ENCODE measurements around the gene GOSR2.
"Not testable (repeated sequence)": the region's sequence is repeated elsewhere in the genome, so short reads cannot be mapped to it uniquely, and the experiment has no call there.

GOSR2 gene

DNA sequence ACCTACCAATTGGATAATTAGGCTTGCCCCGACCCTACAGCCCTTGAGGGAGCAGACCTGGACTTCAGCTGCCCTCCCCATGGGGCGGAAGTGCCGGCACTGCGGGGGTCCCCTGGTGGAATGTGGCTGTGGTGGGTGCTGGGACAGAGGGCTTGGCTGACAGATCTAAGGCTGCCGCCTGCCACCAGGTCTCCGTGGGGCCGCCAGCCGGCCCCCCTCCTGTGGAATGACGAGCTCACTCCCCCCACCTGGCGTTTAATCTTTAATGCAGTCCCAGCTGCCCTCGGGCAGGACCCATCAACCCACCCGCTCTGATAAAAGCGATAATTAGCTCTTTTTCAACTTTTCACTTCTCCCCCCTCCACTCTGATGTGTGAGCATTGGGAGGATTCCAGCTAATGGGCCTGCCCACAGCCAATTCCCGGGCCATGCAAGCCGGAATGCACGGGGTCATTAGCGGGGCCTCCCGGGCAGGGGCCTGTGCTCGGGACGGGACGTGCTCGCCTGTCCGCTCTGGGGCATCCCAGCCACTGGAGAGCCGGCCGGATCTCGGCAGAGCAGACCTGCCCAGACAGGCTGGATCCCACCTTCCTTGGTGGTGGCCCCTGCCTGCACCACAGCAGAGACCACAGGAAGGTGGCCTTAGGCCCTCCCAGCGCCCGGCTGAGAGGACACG is 28.3 kb upstream of the GOSR2 start:
- DNase-seq = no peak

DNA sequence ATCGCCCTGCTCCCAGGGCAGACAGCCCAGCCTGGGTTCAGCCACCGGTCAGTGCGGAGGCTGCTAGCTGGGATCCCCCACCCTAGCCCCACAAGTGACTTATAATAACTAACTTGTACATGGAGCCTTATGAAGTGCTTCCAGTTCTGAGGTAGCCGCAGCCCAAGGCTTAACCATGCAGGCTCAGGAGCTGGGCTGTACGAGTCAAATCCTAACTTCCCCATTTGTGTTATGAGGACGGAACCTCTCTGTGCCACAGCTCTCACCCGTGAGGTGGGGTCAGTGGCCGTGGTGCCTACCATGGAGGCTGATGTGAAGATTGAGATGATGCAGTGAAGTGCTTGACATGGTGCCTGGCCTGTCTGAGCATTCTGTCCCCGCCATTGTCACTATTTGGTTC is 27.8 kb upstream of the GOSR2 start:
- DNase-seq = no peak

DNA sequence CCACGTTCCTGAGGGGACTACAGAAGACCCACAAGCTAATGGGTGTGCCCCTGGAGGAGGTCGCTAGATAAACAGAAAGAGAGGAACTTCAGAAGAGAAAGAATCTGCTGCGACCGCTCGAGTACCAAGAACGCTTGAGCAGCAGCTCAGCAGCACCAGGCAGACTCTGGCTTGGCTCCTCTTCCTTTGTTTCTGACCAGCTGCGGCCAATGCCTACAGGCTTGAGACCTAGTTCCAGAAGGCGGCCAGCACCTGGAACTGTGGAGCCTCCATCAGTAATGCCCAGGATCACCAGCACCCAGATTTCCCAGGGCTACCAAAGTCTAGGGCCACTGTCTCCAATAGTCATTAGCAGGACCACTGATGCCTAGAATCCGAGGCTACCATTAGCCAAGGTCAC is 26.0 kb upstream of the GOSR2 start:
- no peak for DNase-seq

DNA sequence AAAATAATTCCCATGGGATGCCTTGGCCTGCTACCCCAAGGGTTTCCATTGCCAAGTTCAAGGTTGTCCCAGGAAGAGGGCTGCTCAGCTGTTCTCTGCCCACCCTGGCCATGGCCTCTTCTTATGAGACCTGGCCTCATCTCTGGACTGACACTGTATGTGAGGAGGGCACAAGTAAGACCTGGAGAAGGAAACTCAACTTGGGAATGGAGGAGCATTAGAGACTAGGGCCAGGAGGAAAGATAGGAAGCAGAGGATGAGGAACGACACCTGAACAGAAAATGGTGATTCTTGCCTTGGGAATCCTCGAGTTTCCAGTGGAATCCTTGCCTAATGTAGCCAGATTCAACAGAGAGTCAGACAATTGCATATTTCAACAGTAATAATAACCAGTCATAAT is 24.6 kb upstream of the GOSR2 start:
- DNase-seq = no peak

DNA sequence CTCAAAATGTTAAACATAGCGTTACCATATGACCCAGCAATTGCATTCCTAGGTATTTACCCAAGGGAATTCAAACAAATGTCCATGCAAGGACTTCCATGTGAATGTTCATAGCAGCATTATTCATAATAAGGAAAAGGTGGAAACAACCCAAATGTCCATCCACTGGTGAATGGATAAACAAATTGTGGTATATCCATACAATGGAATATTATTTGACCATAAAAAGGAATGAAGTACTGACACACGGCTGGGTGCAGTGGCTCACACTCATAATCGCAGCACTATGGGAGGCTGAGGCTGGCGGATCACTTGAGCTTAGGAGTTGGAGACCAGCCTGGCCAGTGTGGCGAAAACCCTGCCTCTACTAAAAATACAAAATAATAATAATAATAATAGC is 24.1 kb upstream of the GOSR2 start:
- DNase-seq = no peak

DNA sequence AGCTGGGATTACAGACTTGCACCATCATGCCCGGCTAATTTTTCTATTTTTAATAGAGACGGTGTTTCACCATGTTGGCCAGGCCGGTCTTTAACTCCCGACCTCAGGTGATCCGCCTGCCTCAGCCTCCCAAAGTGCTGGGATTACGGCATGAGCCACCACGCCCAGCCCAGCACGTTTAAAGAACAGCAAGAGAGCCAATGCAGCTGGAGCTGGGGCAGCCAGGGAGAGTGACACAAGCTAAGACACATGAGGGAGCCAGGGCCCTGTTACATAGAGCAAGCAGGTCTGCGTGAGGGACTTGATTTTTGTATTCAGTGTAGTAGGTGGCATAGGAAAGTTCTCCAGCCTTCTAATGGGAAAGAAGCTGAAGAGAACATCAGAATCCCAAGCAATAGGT is 21.7 kb upstream of the GOSR2 start:
- no peak for DNase-seq

DNA sequence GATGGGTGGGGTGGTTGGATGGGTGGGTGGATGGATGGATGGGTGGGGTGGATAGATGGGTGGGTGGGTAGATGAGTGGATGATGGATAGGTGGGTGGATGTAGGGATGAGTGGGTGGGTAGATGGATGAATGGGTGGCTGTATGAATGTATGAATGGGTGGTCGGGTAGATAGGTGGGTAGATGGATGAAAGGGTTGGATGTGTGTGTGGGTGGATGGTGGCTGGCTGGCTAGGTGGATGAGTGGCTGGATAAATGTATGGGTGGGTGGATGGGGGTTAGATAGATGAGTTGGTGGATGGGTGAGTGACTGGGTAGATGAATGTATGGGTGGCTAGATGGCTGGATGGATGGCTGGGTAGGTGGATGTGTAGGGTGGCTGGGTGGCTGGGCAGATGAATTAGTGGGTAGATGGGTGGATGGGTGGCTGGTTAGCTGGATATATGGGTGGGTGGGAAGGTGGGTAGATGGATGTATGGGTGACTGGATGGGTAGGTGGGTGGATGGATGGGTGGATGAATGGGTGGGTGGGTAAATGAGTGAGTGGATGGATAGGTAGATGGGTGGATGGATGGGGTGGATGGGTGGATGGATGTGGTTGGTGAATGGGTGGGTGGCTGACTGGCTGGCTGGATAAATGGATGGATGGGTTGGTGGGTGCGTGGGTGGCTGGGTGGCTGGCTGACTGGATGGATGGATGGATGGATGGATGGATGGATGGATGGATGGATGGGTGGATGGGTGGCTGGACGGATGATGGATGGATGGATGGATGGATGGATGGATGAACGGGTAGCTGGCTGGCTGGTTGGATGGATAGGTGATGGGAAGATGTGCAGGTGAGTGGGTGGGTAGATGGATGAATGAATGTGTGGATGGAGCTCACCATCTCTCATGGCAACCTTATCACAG is 18.9 kb upstream of the GOSR2 start:
- no peak for DNase-seq

DNA sequence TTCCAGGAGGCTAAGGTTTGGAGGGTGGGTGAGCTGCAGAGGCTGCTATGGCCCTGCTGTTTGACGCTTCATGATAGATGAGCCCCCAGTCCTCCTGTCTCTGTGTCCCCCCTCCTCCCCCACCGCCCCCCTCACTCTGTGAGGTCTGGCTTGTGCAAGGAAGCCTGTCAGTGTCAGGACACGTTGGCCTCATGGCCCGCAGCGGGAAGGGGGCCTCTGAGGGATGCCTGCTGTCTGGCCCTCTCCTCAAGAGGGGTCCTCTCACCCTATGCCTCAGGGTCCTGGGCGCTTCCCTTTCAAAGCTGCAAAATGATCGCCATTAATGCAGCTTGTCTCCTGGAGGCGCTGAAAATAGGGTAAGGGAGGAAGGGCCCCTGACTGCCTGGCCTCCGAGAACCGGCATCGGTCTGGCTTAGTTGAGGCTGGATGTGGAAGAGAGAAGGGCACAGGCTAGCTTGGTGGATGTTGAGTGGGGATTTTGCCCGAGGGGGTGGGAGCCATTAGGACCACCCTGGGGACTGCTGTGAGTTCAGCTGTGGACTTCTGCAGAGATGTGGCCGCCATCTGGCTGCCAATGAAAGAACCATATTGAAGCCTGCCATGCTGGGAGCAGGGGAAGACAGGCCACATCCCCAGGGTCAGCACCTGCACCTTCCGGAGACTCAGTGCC is 14.8 kb upstream of the GOSR2 start:
- DNase-seq = no peak

DNA sequence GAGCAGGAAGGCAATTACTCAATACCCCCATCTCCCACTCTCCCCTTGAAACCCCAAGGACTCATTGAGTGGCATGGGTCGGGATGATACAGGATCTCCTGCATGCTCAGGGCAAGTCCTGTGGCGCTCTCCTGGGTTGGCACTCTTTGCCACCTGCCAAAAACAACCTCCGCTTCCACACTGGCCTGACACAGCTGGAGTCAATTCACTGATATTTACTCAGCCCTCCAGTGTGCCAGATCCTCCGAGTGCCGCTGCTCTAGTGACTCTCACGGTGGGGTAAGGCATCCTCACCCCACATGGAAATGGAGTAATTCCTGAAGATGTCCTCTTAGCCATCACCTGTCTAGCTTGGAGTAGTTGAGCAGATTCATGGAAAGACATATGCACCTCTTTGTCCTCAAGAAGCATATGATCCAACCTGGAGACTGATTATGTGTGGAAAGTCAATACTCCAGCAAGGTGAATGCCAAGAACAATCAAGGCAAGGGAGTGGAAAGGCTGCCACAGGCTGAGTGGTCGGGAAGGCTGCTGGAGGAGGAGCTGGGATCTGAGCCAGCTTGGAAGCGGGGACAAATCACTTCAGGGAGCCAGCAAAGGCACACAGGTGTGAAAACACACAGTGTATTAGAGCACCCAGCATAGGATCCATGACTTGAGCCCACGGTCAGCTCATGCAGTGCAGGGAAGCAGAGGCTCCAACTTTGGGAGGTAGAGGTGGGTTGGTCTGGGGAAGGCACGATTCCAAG is 12.6 kb upstream of the GOSR2 start:
- DNase-seq = no peak

DNA sequence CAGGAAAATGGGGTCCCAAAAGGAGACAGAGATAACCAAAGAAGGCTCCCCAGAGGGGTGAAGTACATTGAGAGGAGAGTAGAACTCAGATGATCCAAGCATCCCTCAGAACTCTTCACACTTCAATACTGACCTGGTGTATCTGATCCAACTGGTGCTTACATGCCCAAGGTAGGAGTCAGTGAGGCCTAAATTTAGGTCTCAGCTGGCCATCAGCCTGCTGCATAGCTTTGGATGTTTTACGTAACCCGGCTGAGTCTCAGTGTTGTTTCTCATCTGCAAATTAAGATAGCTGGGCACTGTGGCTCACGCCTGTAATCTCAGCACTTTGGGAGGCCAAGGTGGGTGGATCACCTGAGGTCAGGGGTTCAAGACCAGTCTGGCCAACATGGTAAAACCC is 11.6 kb upstream of the GOSR2 start:
- DNase-seq = no peak

DNA sequence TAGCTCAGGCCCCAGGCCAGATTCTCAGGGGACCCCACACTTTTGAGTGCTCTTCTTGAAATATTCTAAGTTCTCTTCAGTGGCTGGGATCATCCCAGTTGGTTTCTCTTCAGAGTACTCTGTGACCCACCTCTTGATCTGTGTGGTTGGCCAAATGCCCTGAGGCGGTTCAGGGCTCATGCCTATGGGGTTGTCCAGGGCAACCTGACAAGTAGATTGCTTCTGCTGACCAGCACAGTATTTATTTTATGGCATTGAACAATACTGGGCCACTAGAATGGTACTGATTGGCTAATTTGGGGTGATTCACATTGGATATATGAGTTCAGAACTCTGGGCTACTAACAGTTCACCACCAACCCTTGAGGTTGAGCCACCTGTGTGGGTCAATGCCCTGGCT is 7.4 kb upstream of the GOSR2 start:
- no peak for DNase-seq

DNA sequence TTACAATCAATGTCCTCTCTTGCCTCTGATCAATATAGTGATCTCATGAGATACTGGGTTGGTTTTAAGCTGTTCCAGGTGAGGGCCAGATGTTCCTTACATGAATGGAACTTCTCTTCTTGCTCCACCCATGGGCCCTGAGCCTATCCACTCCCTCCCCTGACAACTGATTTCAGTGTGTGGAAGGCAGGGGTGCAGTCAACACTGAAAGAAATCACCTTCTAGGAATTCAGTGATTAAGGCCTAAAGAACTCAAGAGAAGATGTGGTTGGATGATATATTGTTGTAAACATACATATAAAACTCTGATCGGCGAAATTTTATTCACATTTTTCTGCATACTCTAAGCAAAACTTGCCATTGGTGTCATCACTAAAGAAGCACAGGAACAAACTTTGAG is 6.7 kb upstream of the GOSR2 start:
- no peak for DNase-seq

DNA sequence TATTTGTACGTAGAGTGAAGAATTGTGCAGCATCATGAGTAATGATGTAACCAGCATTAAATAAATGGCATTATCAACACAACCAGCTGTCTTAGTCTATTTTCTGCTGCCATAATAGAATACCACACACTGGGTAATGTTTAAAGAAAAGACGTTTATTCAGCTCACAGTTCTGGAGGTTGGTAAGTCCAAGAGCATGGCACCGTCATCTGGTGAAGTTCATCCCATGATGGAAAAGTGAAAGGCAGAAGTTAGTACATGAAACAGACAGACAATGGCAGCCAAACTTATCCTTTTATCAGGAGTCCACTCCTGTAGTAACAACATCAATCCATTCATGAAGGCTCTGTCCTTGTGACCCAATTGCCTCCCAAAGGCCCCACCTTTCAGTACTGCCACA is 6.3 kb upstream of the GOSR2 start:
- no peak for DNase-seq

DNA sequence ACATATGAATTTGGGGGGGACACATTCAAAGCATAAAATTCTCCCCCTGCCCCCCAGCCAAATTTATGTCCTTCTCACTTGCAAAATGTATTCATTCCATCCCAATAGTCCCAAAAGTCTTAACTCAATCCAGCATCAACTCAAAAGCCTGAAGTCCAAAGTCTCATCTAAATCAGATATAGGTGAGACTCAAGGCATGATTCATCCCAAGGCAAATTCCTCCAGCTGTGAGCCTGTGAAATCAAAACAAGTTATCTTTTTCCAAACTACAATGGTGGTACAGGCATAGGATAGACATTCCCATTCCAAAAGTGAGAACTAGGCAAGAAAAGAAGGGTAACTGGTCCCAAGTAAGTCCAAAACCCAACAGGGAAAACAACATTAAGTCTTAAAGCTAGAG is 5.9 kb upstream of the GOSR2 start:
- DNase-seq = no peak

DNA sequence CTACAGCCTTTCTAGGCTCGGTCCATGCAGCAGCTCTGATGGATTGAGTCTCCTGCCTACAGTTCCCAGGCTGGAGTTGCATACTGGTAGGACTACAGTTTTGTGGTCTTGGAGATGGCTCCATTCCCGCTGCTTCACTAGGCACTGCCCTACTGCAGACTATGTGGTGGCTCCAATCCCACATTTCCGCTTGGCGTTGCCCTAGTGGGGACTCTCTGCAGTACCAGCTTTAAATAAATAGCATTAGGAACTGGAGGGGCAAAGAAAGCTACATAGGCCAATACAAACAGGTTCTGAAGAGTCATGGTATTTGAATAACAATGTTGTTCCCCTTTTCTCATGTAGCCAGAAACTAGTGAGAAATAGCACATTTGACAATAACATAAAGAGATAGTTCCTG is 5.4 kb upstream of the GOSR2 start:
- DNase-seq = no peak

DNA sequence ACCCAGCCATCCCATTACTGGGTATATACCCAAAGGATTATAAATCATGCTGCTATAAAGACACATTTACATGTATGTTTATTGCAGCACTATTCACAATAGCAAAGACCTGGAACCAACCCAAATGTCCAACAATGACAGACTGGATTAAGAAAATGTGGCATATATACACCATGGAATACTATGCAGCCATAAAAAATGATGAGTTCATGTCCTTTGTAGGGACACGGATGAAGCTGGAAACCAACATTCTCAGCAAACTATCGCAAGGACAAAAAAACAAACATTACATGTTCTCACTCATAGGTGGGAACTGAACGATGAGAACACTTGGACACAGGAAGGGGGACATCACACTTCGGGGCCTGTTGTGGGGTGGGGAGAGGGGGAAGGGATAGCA is 998 bp upstream of the GOSR2 start:
- not testable (repeated sequence) for DNase-seq

DNA sequence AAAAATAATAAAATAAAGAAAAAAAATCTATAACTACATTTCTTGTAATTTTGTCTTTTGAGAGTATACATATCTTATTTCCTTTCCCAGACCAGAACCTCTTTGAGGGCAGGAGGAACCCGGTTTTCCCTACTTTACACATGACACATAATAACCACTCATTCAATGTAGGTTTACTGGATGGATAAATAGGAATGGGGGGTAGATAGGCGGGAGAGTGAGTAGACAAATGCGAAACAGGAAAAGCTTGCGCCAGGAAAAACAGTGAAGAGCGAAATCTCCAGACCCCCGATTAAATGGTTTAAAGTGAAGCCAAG is 515 bp upstream of the GOSR2 start:
- no peak for DNase-seq

DNA sequence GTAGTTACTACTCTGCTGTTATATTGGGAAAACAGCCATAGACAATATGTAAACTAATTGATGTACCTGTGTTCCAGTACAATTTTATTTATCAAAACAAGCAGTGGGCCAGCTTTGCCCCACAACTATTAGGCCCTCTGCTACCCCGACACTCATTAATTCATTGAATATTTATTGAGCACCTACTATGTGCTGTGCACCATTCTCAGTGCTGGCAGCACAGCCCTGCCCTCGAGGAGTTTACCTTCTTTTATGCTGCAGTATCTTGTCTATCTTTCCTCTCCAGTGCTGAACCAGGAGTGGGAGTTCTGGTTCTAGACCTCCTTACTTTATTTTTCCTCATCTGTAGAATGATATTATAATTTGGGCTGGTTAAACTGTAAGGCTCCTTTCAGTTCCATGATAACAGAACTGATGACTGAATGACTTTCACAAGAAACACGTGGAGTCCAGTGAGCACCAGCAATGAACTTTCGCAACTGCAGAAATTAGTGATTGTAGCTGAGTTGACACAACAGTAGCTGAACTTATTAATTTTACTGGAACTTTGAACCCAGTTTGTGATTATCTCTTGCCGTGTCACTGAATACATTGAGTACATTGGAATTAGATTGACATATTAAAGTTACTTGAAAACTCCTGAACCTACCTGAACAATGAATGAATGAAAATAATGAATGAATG is 2.4 kb downstream of the GOSR2 start:
- no peak for DNase-seq

DNA sequence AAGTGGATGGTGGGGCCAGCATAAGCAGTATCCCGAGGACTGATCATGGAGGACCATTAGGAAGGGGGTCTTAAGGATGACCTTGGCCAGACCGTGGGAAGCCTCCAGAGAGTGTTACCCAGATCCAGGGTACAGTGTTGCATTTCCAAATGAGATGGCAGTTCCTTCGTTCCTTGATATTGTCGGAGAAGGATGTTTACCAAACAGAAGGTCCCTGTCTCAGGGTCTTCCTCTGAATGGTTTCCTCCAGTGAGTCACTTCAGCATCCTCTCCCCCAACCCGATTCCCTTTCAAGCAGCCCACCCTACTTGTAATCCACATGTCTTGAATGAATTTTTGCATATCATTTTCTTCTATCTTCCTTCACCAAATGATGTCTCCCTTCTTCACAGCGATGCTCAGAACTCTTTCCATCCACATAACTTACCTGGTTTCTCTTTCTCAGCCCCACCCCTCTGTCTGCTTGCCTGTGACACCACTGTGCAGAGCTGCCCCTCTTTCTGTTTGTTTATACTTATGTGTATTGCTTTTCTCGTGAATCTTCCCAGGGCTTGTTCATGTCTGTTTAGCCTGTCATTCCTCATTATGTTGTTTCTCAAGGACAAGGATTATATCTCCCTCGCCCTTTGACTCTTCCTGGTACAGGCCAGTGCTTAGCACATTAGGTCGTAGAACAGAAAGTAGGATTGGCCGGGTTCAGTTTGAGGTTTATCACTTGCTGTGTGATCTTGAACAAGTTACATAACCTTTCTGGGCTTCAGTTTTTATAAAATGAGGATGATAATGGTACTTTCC is 5.7 kb downstream of the GOSR2 start:
- no peak for DNase-seq

DNA sequence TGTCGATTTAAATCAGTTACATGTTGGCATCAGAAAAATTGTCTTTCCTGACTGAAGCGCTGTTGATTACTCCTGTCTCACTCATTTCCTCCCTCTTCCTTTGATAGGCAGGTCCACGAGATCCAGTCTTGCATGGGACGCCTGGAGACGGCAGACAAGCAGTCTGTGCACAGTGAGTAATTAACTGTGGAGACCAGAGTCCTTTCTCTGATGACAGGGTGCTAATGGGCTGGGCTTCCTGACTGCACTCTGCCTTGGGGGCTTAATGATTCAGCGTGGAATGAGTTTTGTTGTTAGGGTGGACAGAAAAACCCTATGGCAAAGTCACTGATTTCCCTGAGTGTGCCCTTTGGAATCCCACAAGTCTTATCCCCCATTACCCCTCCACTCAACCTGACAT is 6.5 kb downstream of the GOSR2 start:
- DNase-seq = no peak

DNA sequence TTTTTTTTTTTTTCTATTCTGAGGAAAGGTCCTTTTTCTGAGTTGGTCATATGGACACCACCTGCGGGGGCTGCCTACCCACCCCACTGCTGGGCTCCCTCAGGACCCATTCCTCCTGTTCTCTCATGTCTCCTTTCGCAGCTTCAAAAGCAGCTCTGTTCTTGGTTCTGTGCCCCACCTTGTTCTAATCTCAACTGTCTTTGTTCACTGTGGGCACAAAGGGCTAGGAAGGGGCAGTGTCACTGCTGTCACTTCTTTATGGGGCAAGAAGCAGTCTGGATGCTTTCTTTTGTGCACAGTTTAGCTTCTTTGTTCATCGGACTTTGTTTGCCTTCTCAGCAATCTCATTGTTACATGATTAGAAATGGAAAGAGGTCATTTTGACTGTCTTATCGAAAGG is 7.1 kb downstream of the GOSR2 start:
- DNase-seq = no peak

DNA sequence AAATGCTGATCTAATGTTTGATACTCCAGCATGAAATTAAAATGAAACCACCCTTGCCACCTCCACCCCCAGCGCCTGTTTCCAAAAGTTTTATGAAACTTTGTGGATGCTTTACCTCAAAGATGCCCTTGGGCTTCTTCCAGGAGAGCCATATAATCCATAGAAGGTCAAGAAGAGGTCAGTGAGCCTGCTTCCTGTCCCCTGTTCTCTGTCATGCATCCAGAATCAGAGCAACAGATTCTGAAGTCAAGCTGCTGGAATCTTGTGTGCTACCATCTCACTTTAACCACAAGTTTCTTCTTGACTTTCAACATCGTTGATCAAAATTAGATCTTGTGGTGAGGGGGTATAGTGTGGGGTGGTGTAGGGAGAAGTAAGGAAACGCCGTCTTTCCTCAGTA is 8.6 kb downstream of the GOSR2 start:
- DNase-seq = no peak
